HepG2 (cell line): ENCODE measurements around the gene PTPRN. TPM values are rescaled to one million over a fixed set of nuclear protein-coding genes. Genes with fewer than 3 reads are reported as not detected.

Experiments
- ATAC-seq: fragments of 200-7000 bp; cut with Tn5 transposase; 3 replicates; pipeline ENCODE4 v1.9.1; 2020; ENCODE audit warnings: mild to moderate bottlenecking, moderate library complexity
- BruUV-seq: library from RNA; stranded (reverse); fragments of 400-500 nt; replicated peaks from 2 replicates; lab custom pipeline; 2021; lab: Mats Ljungman, UMichigan
- CTCF ChIA-PET: fragments of 300-600 bp; formaldehyde crosslinking; extraction: SDS; loops from one replicate; lab custom pipeline; 2021; ENCODE audit warnings: low total read pairs, inconsistent platforms, low intra/inter-chr PET ratio; lab: Yijun Ruan, JAX
- POLR2A ChIA-PET: fragments of 350-600 bp; sonication (Branson Sonifier 250); formaldehyde crosslinking; loops from one replicate; lab custom pipeline; 2020; ENCODE audit warnings: antibody characterized with exemption, inconsistent platforms; lab: Yijun Ruan, JAX
- DNase-seq: peaks from one replicate; pipeline ENCODE4 v3.0.0-alpha.2; 2015; ENCODE audit warnings: low spot score
- FAIRE-seq: peaks from 3 replicates; lab custom pipeline; 2011; peaks lifted over from hg19 to GRCh38; lab: Jason Lieb, UNC
- H2AFZ ChIP-seq: one replicate; pipeline ENCODE4 v1.6.1; 2011; ENCODE audit warnings: low read length, inconsistent platforms
- H3K27ac ChIP-seq: fragments of 300-600 bp; 3 replicates; pipeline ENCODE4 v1.8.0; 2011; ENCODE audit warnings: mixed run types, mild to moderate bottlenecking, mixed read lengths, low read length, inconsistent platforms; ENCODE audit not compliant: insufficient read depth; ENCODE audit errors: extremely low read length
- H3K27me3 ChIP-seq, 2 experiments: fragments of 200-600 bp in 1 of 2; 2 replicates in 1 of 2; 3 replicates in 1 of 2; pipeline versions ENCODE4 v1.6.0 to v1.8.0; 2011; ENCODE audit warnings: low read length in 2 of 2, mild to moderate bottlenecking in 2 of 2, moderate library complexity in 2 of 2, inconsistent platforms in 1 of 2; ENCODE audit not compliant: insufficient read depth in 2 of 2, control insufficient read depth in 1 of 2
- H3K36me3 ChIP-seq, 2 experiments: fragments of 200-600 bp in 1 of 2; replicated peaks in 1 of 2; 2 replicates in 1 of 2; 3 replicates in 1 of 2; pipeline versions ENCODE4 v1.5.1 to v1.8.0; 2011; ENCODE audit warnings: low read length in 2 of 2, inconsistent platforms in 1 of 2; ENCODE audit not compliant: insufficient read depth in 2 of 2, control insufficient read depth in 1 of 2
- H3K4me1 ChIP-seq: 2 replicates; pipeline ENCODE4 v1.5.1; 2012; ENCODE audit warnings: low read length, inconsistent platforms; ENCODE audit not compliant: insufficient read depth
- H3K4me2 ChIP-seq: 2 replicates; pipeline ENCODE4 v1.6.0; 2011; ENCODE audit warnings: low read depth, low read length, inconsistent platforms
- H3K4me3 ChIP-seq, 3 experiments: fragments of 200-600 bp in 1 of 3; sonication (generic), shearing (Covaris generic) in 1 of 3; replicated peaks in 1 of 3; 2 replicates each; pipeline ENCODE4 v1.5.1; 2011 to 2016; ENCODE audit warnings: low read length in 3 of 3, inconsistent platforms in 2 of 3, low read depth in 2 of 3, mild to moderate bottlenecking in 2 of 3, control low read depth in 1 of 3, mixed read lengths in 1 of 3; ENCODE audit not compliant: insufficient read depth in 1 of 3
- H3K79me2 ChIP-seq: one replicate; pipeline ENCODE4 v1.6.1; 2011; ENCODE audit warnings: low read length, inconsistent platforms; ENCODE audit not compliant: insufficient read depth
- H3K9ac ChIP-seq: 2 replicates; pipeline ENCODE4 v1.6.0; 2011; ENCODE audit warnings: mild to moderate bottlenecking, low read depth, low read length, inconsistent platforms; ENCODE audit not compliant: insufficient read depth
- H3K9me3 ChIP-seq: 2 replicates; pipeline ENCODE4 v1.5.1; 2012; ENCODE audit warnings: mild to moderate bottlenecking, low read length
- H4K20me1 ChIP-seq: 2 replicates; pipeline ENCODE4 v1.6.0; 2011; ENCODE audit warnings: inconsistent platforms, mild to moderate bottlenecking, low read length, moderate library complexity; ENCODE audit not compliant: insufficient read depth
- SALL1 ChIP-seq: sonication (generic); formaldehyde crosslinking; IDR thresholded peaks from 2 replicates; pipeline ENCODE4 v1.8.0; 2022; ENCODE audit warnings: mild to moderate bottlenecking, missing genetic modification reagents
- SYNCRIP ChIP-seq: fragments of 200-400 bp; formaldehyde crosslinking; IDR thresholded peaks from 2 replicates; pipeline ENCODE4 v1.6.1; 2018; ENCODE audit warnings: mild to moderate bottlenecking, low read depth, low read length; ENCODE audit not compliant: insufficient read depth
- WGBS: methylation state at CpG from one replicate; pipeline ENCODE4 v1.1.6; 2017; ENCODE audit warnings: low lambda C conversion rate; 5-methylcytosine and 5-hydroxymethylcytosine counted together
- in situ Hi-C: cut with HindIII; loops from 2 replicates; pipeline ENCODE4 v1.10.0; 2017; ENCODE audit warnings: low pct_unique_long_range_greater_than_20kb; ENCODE audit not compliant: extremely low pct_ligation_motif_present
- intact Hi-C: fragments of 100-400 bp; cut with micrococcal nuclease; formaldehyde crosslinking; loops from one replicate; pipeline ENCODE4 v1.10.0; 2022; ENCODE audit not compliant: unreplicated experiment
- polyA plus RNA-seq, 8 experiments: library from polyadenylated mRNA; depleted of rRNA in 3 of 8; stranded (reverse) in 7 of 8; unstranded in 1 of 8; fragments of >200 nt; fragmentation: Illumina TruSeq in 4 of 8; extraction: Trizol in 4 of 8; gene quantifications; 2 replicates each; pipeline versions ENCODE4 v1.2.1 to v1.2.3, GENCODE V29; 2011 to 2016; ENCODE audit warnings: low read depth in 4 of 8, missing spikeins in 1 of 8, mixed read lengths in 1 of 8; ENCODE audit not compliant: insufficient read depth in 1 of 8
- total RNA-seq, 5 experiments: library from RNA; depleted of rRNA; stranded (reverse); fragments of >200 nt; fragmentation: Illumina TruSeq; extraction: Trizol; gene quantifications; 2 replicates each; pipeline ENCODE4 v1.2.3, GENCODE V29; 2016; ENCODE audit warnings: low read depth in 1 of 5
- TF ChIP-seq, protein P1 (sequence below): sonication (generic); formaldehyde crosslinking; IDR thresholded peaks from 2 replicates; pipeline ENCODE4 v1.5.0; 2020; ENCODE audit warnings: missing genetic modification reagents, mild to moderate bottlenecking, borderline replicate concordance
- TF ChIP-seq, protein P2 (sequence below): sonication (generic); formaldehyde crosslinking; IDR thresholded peaks from 2 replicates; pipeline ENCODE4 v1.4.0; 2020; ENCODE audit warnings: missing genetic modification reagents, borderline replicate concordance

The PTPRN gene
- total and polyA plus RNA-seq, 2 of the 13 experiments (the other 11 are each of a cell fraction or from before 2014, with no cell fraction given), result 0.26 TPM; not detected in 1

DNA sequence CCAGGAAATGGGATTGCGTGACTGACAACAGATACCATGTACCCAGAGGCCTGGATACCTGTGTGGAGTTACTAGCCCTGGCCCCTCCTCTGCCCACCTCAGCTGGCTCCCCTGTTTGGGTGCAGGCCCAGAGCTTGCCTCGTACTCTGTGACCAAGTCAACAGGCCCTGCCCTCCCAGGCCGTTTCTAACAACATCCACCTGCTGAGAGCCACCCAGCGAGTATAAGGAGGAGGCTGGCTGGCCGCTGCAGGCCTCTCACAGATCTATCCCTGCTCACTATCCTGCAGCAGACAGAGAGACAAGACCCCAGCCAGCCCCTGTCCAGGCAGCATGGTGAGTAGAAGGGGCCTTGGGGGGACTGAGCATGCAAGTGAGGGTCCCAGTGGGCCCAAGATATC lies 43.0 kb downstream of the PTPRN start:
- no peaks in the 10 kb centered on the region for H3K9me3 ChIP-seq
- in situ Hi-C loops (no loop called here), intact Hi-C loops (no loop called here)
- no TSS peak for BruUV-seq
- H3K4me1 ChIP-seq, result peaks cover 26% of the 10 kb centered on the region
- H3K4me2 ChIP-seq, result no peak overlapping the region
- FAIRE-seq (no peak), ATAC-seq (no peak), DNase-seq (no peak)
- no peaks in the 10 kb centered on the region for H3K36me3 ChIP-seq
- TF ChIP-seq, protein P1, sequence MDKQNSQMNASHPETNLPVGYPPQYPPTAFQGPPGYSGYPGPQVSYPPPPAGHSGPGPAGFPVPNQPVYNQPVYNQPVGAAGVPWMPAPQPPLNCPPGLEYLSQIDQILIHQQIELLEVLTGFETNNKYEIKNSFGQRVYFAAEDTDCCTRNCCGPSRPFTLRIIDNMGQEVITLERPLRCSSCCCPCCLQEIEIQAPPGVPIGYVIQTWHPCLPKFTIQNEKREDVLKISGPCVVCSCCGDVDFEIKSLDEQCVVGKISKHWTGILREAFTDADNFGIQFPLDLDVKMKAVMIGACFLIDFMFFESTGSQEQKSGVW (CRISPR knock-in tag), result no peak
- TF ChIP-seq, protein P2, sequence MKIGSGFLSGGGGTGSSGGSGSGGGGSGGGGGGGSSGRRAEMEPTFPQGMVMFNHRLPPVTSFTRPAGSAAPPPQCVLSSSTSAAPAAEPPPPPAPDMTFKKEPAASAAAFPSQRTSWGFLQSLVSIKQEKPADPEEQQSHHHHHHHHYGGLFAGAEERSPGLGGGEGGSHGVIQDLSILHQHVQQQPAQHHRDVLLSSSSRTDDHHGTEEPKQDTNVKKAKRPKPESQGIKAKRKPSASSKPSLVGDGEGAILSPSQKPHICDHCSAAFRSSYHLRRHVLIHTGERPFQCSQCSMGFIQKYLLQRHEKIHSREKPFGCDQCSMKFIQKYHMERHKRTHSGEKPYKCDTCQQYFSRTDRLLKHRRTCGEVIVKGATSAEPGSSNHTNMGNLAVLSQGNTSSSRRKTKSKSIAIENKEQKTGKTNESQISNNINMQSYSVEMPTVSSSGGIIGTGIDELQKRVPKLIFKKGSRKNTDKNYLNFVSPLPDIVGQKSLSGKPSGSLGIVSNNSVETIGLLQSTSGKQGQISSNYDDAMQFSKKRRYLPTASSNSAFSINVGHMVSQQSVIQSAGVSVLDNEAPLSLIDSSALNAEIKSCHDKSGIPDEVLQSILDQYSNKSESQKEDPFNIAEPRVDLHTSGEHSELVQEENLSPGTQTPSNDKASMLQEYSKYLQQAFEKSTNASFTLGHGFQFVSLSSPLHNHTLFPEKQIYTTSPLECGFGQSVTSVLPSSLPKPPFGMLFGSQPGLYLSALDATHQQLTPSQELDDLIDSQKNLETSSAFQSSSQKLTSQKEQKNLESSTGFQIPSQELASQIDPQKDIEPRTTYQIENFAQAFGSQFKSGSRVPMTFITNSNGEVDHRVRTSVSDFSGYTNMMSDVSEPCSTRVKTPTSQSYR (CRISPR knock-in tag), result no peak
- TF ChIP-seq SYNCRIP (no peak), SALL1 (CRISPR knock-in tag) (no peak)
- no peak overlapping the region for H3K9ac ChIP-seq
- POLR2A ChIA-PET, result interaction anchor here (1.4 kb wide), 1 partner anchor 12 kb away, joined by 5 read pairs; the partner anchor contains the start of gene DNAJB2
- no peak overlapping the region for H3K4me3 ChIP-seq
- peaks cover 2 to 25% of the 10 kb centered on the region in 2 experiments; a peak in 2 of 5 replicates for H3K27me3 ChIP-seq
- CTCF ChIA-PET, result no interaction called here
- no peaks in the 10 kb centered on the region for H4K20me1 ChIP-seq
- no peaks in the 10 kb centered on the region for H3K79me2 ChIP-seq
- WGBS, result 20% methylated on average over 3 of the region's 5 CpGs
- H2AFZ ChIP-seq, result no peak overlapping the region
- no peak overlapping the region for H3K27ac ChIP-seq
